ENCODE measurements around the gene FZD10. TPM values are rescaled to one million over a fixed set of nuclear protein-coding genes. Genes with fewer than 3 reads are reported as not detected.

FZD10 gene
- total and polyA plus RNA-seq, 2 experiments from 2014 or later = 0.11 to 0.45 TPM

- TF ChIP-seq CREB1 (CRISPR knock-in tag; IDR thresholded peaks at IDR 0.05; ENCODE audit: low read depth) (no peak), EZH2 (IDR thresholded peaks at IDR 0.05; ENCODE audit: low read depth, unreplicated experiment) (no peak), POLR2AphosphoS5 (IDR thresholded peaks at IDR 0.05; ENCODE audit: low read depth) (no peak), EZH2phosphoT487 (IDR thresholded peaks at IDR 0.05; ENCODE audit: unreplicated experiment) (no peak), JUNB (IDR thresholded peaks at IDR 0.05; ENCODE audit: unreplicated experiment) (no peak), STAT1 (IDR thresholded peaks at IDR 0.05; ENCODE audit: unreplicated experiment) (no peak), ZNF114 (CRISPR knock-in tag; IDR thresholded peaks at IDR 0.05) (no peak), NANOG (IDR thresholded peaks at IDR 0.05; ENCODE audit: borderline replicate concordance) (no peak)
These were observed 34.7 kb upstream of the FZD10 start (continued) for GRCh38 chr12:130127532-130127911.

- Histone ChIP-seq H3K36me3 (ENCODE audit: insufficient read depth) (no peaks in the 10 kb centered on the region; the same call in 1 of the 2 replicates), H3K4me2 (no peak overlapping the region), H3K4me3 (no peak overlapping the region), H3K79me2 (replicated peaks; ENCODE audit: insufficient read depth) (no peaks in the 10 kb centered on the region), H3K9me2 (ENCODE audit: insufficient read depth) (no peaks in the 10 kb centered on the region), H3F3A (replicated peaks; ENCODE audit: low read depth) (no peaks in the 10 kb centered on the region), H3K27ac (ENCODE audit: low read depth) (no peak overlapping the region), H2AFZ (no peak overlapping the region), H3K4me1 (ENCODE audit: insufficient read depth) (no peaks in the 10 kb centered on the region), H4K20me1 (replicated peaks; ENCODE audit: insufficient read depth) (no peaks in the 10 kb centered on the region), H3K27me3 (ENCODE audit: insufficient read depth) (no peaks in the 10 kb centered on the region)
- DNase-seq (ENCODE audit: low spot score) (no peak), ATAC-seq (no peak)
- Mint-ChIP-seq H3K27ac (no peak overlapping the region), H3K4me3 (no peak overlapping the region), H3K36me3 (ENCODE audit: low read depth) (peaks cover 61% of the 10 kb centered on the region), H3K4me1 (no peaks in the 10 kb centered on the region; the same call in 2 of the 3 replicates), H3K9me3 (peaks cover 97% of the 10 kb centered on the region), H3K27me3 (ENCODE audit: insufficient read depth, low read depth, poor library complexity) (no peaks in the 10 kb centered on the region)
- TF ChIP-seq EZH2phosphoT487 (IDR thresholded peaks at IDR 0.05; ENCODE audit: unreplicated experiment) (no peak), ETS1 (IDR thresholded peaks at IDR 0.05) (no peak), JUNB (IDR thresholded peaks at IDR 0.05; ENCODE audit: unreplicated experiment) (no peak), ZNF114 (CRISPR knock-in tag; IDR thresholded peaks at IDR 0.05) (no peak), CREB1 (CRISPR knock-in tag; IDR thresholded peaks at IDR 0.05; ENCODE audit: low read depth) (no peak), REST (IDR thresholded peaks at IDR 0.05; ENCODE audit: unreplicated experiment) (no peak), CTCF (conservative IDR thresholded peaks at IDR 0.05; ENCODE audit: low read depth in 2 of 2) (no peak), EZH2 (IDR thresholded peaks at IDR 0.05; ENCODE audit: low read depth, unreplicated experiment) (no peak)
These were observed 34.1 kb upstream of the FZD10 start for GRCh38 chr12:130127912-130128789.

Measured in GM23338 (cell line).